ENCODE measurements around the gene CHAF1A.

The CHAF1A gene

DNA sequence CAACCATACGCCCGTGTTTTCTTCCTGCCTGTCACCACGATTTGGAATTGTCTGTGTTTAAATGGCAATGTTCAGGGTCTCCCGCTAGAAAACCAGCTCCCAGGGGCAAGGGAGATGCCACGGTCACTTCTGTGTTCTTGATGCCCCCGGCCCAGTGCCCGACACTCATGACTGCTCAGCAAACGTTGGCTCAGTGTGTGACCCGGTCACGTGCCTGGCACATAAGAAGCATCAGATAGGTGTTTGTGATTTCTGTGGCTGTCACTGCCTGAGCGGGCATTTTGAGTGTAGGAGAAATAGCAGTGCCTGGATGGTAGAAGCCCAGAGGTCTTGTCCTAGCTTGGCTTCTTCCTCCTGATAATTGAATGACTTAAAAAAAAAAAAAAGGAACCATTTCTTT lies 85.1 kb downstream of the CHAF1A start:
- TF ChIP-seq, protein P1, sequence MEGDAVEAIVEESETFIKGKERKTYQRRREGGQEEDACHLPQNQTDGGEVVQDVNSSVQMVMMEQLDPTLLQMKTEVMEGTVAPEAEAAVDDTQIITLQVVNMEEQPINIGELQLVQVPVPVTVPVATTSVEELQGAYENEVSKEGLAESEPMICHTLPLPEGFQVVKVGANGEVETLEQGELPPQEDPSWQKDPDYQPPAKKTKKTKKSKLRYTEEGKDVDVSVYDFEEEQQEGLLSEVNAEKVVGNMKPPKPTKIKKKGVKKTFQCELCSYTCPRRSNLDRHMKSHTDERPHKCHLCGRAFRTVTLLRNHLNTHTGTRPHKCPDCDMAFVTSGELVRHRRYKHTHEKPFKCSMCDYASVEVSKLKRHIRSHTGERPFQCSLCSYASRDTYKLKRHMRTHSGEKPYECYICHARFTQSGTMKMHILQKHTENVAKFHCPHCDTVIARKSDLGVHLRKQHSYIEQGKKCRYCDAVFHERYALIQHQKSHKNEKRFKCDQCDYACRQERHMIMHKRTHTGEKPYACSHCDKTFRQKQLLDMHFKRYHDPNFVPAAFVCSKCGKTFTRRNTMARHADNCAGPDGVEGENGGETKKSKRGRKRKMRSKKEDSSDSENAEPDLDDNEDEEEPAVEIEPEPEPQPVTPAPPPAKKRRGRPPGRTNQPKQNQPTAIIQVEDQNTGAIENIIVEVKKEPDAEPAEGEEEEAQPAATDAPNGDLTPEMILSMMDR (IDR thresholded peaks at IDR 0.05; ENCODE audit: low read depth, low read length, missing control alignments): no peak
- H3K4me3 ChIP-seq (ENCODE audit: low read depth, low read length): no peak overlapping the region
- DNase-seq (ENCODE audit: low read depth): no peak

DNA sequence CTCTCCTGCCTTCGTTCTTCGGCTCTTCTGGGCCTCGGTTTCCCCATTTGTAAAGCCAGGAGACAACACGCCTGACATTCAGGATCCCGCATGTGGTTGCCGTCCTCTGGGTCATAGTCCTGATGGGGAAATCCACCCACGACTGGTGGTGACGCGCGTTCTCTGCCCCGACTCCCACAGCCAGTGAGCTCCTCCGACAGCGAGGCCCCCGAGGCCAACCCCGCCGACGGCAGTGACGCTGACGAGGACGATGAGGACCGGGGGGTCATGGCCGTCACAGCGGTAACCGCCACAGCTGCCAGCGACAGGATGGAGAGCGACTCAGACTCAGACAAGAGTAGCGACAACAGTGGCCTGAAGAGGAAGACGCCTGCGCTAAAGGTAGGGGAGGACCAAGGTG lies 86.1 kb downstream of the CHAF1A start:
- H3K4me3 ChIP-seq (ENCODE audit: low read depth, low read length): no peak overlapping the region
- DNase-seq (ENCODE audit: low read depth): no peak
- TF ChIP-seq, protein P1 (IDR thresholded peaks at IDR 0.05; ENCODE audit: low read depth, low read length, missing control alignments): no peak

GRCh38 chr19:4491446-4491845 lies 89.0 kb downstream of the CHAF1A start:
- H3K4me3 ChIP-seq (ENCODE audit: low read depth, low read length): no peak overlapping the region
- no peak for DNase-seq (ENCODE audit: low read depth)
- TF ChIP-seq, protein P1 (IDR thresholded peaks at IDR 0.05; ENCODE audit: low read depth, low read length, missing control alignments): no peak

- H3K4me3 ChIP-seq (ENCODE audit: low read depth, low read length): no peak overlapping the region
- TF ChIP-seq, protein P1 (IDR thresholded peaks at IDR 0.05; ENCODE audit: low read depth, low read length, missing control alignments): no peak
- DNase-seq (ENCODE audit: low read depth): no peak
These were observed 90.1 kb downstream of the CHAF1A start for GRCh38 chr19:4492337-4493103.
